Kidney (tissue), 14 donors: ENCODE results near the gene CARHSP1. TPM values are rescaled to one million over a fixed set of nuclear protein-coding genes. Genes with fewer than 3 reads are reported as not detected.
"Not testable (repeated sequence)": the region's sequence is repeated elsewhere in the genome, so short reads cannot be mapped to it uniquely, and the experiment has no call there.

Experiments used
- DNase-seq, 5 donors: peaks; one replicate each; pipeline ENCODE4 v3.0.0-alpha.2; 2013 to 2020
- FAIRE-seq: peaks from 2 replicates; lab custom pipeline; 2012; peaks lifted over from hg19 to GRCh38; lab: Jason Lieb, UNC
- H3K27ac ChIP-seq, 2 donors: one replicate each; pipeline ENCODE4 v1.7.0; 2013; ENCODE audit warnings: low read depth in 2 of 2, low read length in 2 of 2, inconsistent platforms in 1 of 2
- H3K27me3 ChIP-seq: one replicate; pipeline ENCODE4 v1.7.1; 2013; ENCODE audit warnings: low read length, inconsistent platforms; ENCODE audit not compliant: control insufficient read depth, insufficient read depth
- H3K36me3 ChIP-seq, 3 donors: one replicate each; pipeline versions ENCODE4 v1.7.0 to v1.7.1; 2013; ENCODE audit warnings: low read length in 3 of 3, control low read depth in 1 of 3, inconsistent platforms in 1 of 3; ENCODE audit not compliant: insufficient read depth in 3 of 3, control insufficient read depth in 2 of 3
- H3K4me1 ChIP-seq, 3 donors: one replicate each; pipeline versions ENCODE4 v1.7.0 to v1.7.1; 2013; ENCODE audit warnings: low read length in 3 of 3, inconsistent platforms in 1 of 3, low read depth in 1 of 3; ENCODE audit not compliant: control insufficient read depth in 2 of 3, insufficient read depth in 2 of 3
- H3K4me3 ChIP-seq, 3 donors: one replicate each; pipeline versions ENCODE4 v1.7.0 to v1.8.1; 2013; ENCODE audit warnings: low read length in 3 of 3, control low read depth in 1 of 3, inconsistent platforms in 1 of 3
- H3K9ac ChIP-seq, 3 donors: one replicate each; pipeline versions ENCODE4 v1.7.0 to v1.7.1; 2013; ENCODE audit warnings: low read length in 3 of 3, control low read depth in 1 of 3, inconsistent platforms in 1 of 3
- H3K9me3 ChIP-seq, 3 donors: one replicate each; pipeline versions ENCODE4 v1.7.0 to v1.7.1; 2013; ENCODE audit warnings: low read length in 3 of 3, control low read depth in 1 of 3, inconsistent platforms in 1 of 3; ENCODE audit not compliant: control insufficient read depth in 2 of 3, insufficient read depth in 1 of 3
- intact Hi-C: fragments of 100-400 bp; cut with DNase I; formaldehyde crosslinking; loops from one replicate; pipeline ENCODE4 v1.11.1; 2022
- polyA plus RNA-seq: library from polyadenylated mRNA; stranded (reverse); fragments of 350-450 nt; fragmentation: Illumina TruSeq; extraction: RNeasy Lipid Tissue Mini Kit (QIAGEN cat#74804); gene quantifications from one replicate; pipeline ENCODE4 v1.2.3, GENCODE V29; 2014; ENCODE audit warnings: low read depth, low replicate concordance; ENCODE audit not compliant: insufficient read depth
- total RNA-seq: library from RNA; stranded (reverse); fragmentation: NEBNext Ultra II Directional; extraction: Animal tissue kit (Norgen Biotek cat#: 25700); gene quantifications from one replicate; pipeline ENCODE4 v1.2.1, GENCODE V29; 2021
- TF ChIP-seq, protein P1 (sequence below): IDR thresholded peaks from 3 replicates; pipeline ENCODE4 v1.5.1; 2012; ENCODE audit warnings: mild to moderate bottlenecking, moderate library complexity, borderline replicate concordance; ENCODE audit not compliant: insufficient read depth; ENCODE audit errors: extremely low read depth
- donor health status: control.
- donor health status: control.
- donor health status: control.
- donor health status: control.
- donor health status: control.
- donor health status: DM: yes; HTN: yes; CAD: no.
- donor health status: Normal renal cell carcinoma (clear cell type).

Gene CARHSP1
- total and polyA plus RNA-seq, 2 donors from 2014 or later = 130 to 134 TPM

DNA sequence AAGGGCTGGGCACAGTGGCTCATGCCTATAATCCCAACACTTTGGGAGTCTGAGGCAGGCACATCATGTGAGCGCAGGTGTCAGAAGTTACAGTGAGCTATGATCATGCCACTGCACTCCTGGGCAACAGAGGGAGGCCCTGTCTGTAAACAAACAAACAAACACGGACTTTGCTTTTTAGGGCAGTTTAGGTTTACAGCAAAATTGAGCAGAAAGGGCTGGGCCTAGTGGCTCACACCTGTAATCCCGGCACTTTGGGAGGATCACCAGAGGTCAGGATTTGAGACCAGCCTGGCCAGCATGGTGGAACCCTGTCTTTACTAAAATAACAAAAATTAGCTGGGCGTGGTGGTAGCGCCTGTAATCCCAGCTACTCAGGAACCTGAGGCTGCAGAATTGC lies 3.3 kb upstream of the CARHSP1 start:
- FAIRE-seq (no peak), DNase-seq (no peak)
- intact Hi-C loops = no loop called here
- no peak overlapping the region for H3K4me3 ChIP-seq
- TF ChIP-seq, protein P1, sequence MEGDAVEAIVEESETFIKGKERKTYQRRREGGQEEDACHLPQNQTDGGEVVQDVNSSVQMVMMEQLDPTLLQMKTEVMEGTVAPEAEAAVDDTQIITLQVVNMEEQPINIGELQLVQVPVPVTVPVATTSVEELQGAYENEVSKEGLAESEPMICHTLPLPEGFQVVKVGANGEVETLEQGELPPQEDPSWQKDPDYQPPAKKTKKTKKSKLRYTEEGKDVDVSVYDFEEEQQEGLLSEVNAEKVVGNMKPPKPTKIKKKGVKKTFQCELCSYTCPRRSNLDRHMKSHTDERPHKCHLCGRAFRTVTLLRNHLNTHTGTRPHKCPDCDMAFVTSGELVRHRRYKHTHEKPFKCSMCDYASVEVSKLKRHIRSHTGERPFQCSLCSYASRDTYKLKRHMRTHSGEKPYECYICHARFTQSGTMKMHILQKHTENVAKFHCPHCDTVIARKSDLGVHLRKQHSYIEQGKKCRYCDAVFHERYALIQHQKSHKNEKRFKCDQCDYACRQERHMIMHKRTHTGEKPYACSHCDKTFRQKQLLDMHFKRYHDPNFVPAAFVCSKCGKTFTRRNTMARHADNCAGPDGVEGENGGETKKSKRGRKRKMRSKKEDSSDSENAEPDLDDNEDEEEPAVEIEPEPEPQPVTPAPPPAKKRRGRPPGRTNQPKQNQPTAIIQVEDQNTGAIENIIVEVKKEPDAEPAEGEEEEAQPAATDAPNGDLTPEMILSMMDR = no peak
- H3K4me1 ChIP-seq = peaks cover 0 to 2% (median 0%) of the 10 kb centered on the region in 3 donors
- H3K27me3 ChIP-seq = no peaks in the 10 kb centered on the region
- no peaks in the 10 kb centered on the region for H3K9me3 ChIP-seq
- no peaks in the 10 kb centered on the region for H3K36me3 ChIP-seq
- no peak overlapping the region for H3K9ac ChIP-seq
- no peak overlapping the region for H3K27ac ChIP-seq

DNA sequence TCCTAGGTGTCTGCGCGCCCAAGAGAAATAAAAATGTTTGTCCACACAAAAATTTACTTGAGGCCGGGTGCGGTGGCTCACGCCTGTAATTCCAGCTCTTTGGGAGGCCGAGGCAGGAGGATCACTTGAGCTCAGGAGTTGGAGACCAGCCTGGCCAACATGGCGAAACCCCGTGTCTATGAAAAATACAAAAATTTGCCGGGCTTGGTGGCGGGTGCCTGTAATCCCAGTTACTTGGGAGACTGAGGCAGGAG lies 1.1 kb upstream of the CARHSP1 start:
- H3K4me1 ChIP-seq = peaks cover 0 to 17% (median 7%) of the 10 kb centered on the region in 3 donors
- H3K27ac ChIP-seq, H3K9me3 ChIP-seq, H3K27me3 ChIP-seq, intact Hi-C loops, H3K4me3 ChIP-seq, FAIRE-seq, H3K9ac ChIP-seq, H3K36me3 ChIP-seq, DNase-seq: not testable (repeated sequence)

DNA sequence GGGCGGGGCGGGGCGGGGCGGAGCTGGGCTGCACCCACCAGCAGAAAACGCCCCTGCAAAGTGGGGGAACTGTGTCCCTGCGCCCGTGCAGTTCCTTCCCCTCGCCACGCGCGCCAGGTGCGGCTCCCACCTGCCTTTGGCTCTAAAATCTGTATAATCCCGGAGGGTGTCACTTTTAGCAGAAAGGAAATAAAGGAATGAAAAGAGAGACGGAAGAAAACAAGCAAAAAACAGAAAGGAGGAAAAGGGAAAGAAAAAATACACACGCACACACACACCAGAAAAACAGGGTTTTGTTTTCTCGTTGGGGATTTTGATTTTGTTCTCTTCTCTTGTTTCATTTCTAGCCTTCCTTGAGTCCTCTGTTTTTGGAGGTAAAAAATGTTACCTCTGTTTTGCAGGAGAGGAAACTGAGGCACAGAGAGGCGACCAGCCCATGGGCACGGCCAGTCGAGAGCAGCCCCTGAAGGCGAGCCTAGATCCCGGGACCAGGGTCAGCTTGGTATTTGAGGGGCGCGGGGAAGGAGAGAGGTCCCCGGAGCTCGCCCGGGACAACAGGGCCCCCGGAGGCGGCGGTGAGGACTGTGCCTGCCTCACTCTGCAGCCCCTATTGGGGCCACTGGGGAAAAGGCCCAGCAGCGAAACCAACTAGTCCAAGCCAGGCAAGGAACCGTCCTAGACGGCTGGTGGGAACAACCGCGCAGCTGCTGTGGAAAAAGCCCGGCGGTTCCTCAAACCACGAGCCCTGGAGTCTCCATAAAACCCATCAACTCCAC lies 594 bp upstream of the CARHSP1 start:
- Histone ChIP-seq H3K4me1 (peaks cover 0 to 22% (median 12%) of the 10 kb centered on the region in 3 donors), H3K9ac (peak overlapping the region in 1 of 3 donors; percentile 53), H3K27me3 (no peaks in the 10 kb centered on the region), H3K36me3 (no peaks in the 10 kb centered on the region), H3K4me3 (peak overlapping the region; percentile 13 to 76 (median 64)), H3K27ac (no peak overlapping the region), H3K9me3 (no peaks in the 10 kb centered on the region)
- TF ChIP-seq, protein P1 = no peak
- DNase-seq (peak in 2 of 5 donors; percentile 27 to 48), FAIRE-seq (no peak)
- intact Hi-C loops = no loop called here

DNA sequence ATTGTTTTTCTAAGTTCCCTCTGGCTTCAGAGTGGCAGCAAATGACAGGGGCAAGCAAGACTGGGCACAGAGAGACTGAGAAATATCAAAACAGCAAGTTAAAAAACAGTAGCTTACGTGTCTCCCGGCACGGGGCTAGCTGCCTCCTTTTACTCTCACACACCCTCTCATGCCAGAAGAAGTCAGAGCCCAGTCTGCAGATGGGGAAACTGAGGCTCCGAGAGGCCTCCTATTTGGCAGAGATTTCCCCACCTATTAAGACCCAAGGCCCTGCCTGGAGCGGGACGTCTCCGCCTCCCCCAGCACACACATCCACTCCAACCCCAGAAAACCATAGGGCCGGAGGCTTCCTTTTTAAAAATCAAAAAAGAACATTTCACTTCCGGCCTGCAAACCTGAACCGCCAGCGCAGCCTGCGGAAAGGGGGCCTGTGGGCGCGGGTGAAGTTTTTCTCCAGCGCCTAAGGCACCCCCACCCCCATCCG lies 832 bp downstream of the CARHSP1 start:
- DNase-seq (peak in 1 of 5 donors; percentile 24), FAIRE-seq (no peak)
- TF ChIP-seq, protein P1 = no peak
- H3K27ac ChIP-seq = peak overlapping the region; percentile 38 to 77
- peaks cover 0 to 35% (median 23%) of the 10 kb centered on the region in 3 donors for H3K4me1 ChIP-seq
- H3K4me3 ChIP-seq = peak overlapping the region; percentile 66 to 86 (median 83)
- H3K9ac ChIP-seq = peak overlapping the region; percentile 17 to 76 (median 18)
- intact Hi-C loops = no loop called here
- no peaks in the 10 kb centered on the region for H3K36me3 ChIP-seq
- H3K27me3 ChIP-seq = no peaks in the 10 kb centered on the region
- H3K9me3 ChIP-seq = no peaks in the 10 kb centered on the region
